ENCODE data around the gene WAC.

The WAC gene

GRCh38 chr10:28533571-28534304 is 820 bp downstream of the WAC start:
- peak; percentile 48 for DNase-seq (ENCODE audit: low read depth)

- DNase-seq (ENCODE audit: low read depth), result no peak
These were observed 2.9 kb downstream of the WAC start for GRCh38 chr10:28535846-28536245.

GRCh38 chr10:28538595-28538994 is 5.7 kb downstream of the WAC start:
- DNase-seq (ENCODE audit: low read depth), result no peak

GRCh38 chr10:28540145-28540544 is 7.2 kb downstream of the WAC start:
- DNase-seq (ENCODE audit: low read depth), result no peak

GRCh38 chr10:28541717-28542365 is 8.9 kb downstream of the WAC start:
- no peak for DNase-seq (ENCODE audit: low read depth)

GRCh38 chr10:28542728-28543127 is 9.8 kb downstream of the WAC start:
- DNase-seq (ENCODE audit: low read depth), result no peak

- no peak for DNase-seq (ENCODE audit: low read depth)
These were observed 11.1 kb downstream of the WAC start for GRCh38 chr10:28544058-28544457.

GRCh38 chr10:28545967-28546644 is 13.2 kb downstream of the WAC start:
- DNase-seq (ENCODE audit: low read depth), result no peak

- no peak for DNase-seq (ENCODE audit: low read depth)
These were observed 16.0 kb downstream of the WAC start for GRCh38 chr10:28548781-28549498.

GRCh38 chr10:28551086-28551485 is 18.2 kb downstream of the WAC start:
- DNase-seq (ENCODE audit: low read depth), result no peak

- DNase-seq (ENCODE audit: low read depth), result no peak
These were observed 19.9 kb downstream of the WAC start for GRCh38 chr10:28552775-28553174.

GRCh38 chr10:28554009-28554408 is 21.1 kb downstream of the WAC start:
- no peak for DNase-seq (ENCODE audit: low read depth)

- no peak for DNase-seq (ENCODE audit: low read depth)
These were observed 22.0 kb downstream of the WAC start for GRCh38 chr10:28554952-28555351.

GRCh38 chr10:28555358-28555757 is 22.4 kb downstream of the WAC start:
- no peak for DNase-seq (ENCODE audit: low read depth)

GRCh38 chr10:28556142-28556541 is 23.2 kb downstream of the WAC start:
- DNase-seq (ENCODE audit: low read depth), result no peak

- no peak for DNase-seq (ENCODE audit: low read depth)
These were observed 25.3 kb downstream of the WAC start for GRCh38 chr10:28558186-28558585.

GRCh38 chr10:28558923-28559508 is 26.1 kb downstream of the WAC start:
- no peak for DNase-seq (ENCODE audit: low read depth)

GRCh38 chr10:28559618-28560017 is 26.7 kb downstream of the WAC start:
- no peak for DNase-seq (ENCODE audit: low read depth)

- DNase-seq (ENCODE audit: low read depth), result no peak
These were observed 27.7 kb downstream of the WAC start for GRCh38 chr10:28560617-28561016.

- no peak for DNase-seq (ENCODE audit: low read depth)
These were observed 28.6 kb downstream of the WAC start for GRCh38 chr10:28561531-28561930.

- no peak for DNase-seq (ENCODE audit: low read depth)
These were observed 32.0 kb downstream of the WAC start for GRCh38 chr10:28564905-28565304.

GRCh38 chr10:28566458-28567015 is 33.6 kb downstream of the WAC start:
- no peak for DNase-seq (ENCODE audit: low read depth)
